Mesendoderm (in vitro differentiated cells): ENCODE measurements around the gene CCDC141.

Experiments used
- DNase-seq: peaks from one replicate; pipeline ENCODE4 v3.0.0; 2013
- H2AK5ac ChIP-seq: 2 replicates; pipeline ENCODE4 v1.6.1; 2013; ENCODE audit warnings: low read length, inconsistent platforms
- H2BK120ac ChIP-seq: 2 replicates; pipeline ENCODE4 v1.6.1; 2013; ENCODE audit warnings: low read depth, mild to moderate bottlenecking, low read length, moderate library complexity, mixed read lengths
- H2BK15ac ChIP-seq: replicated peaks from 2 replicates; pipeline ENCODE4 v1.6.1; 2013; ENCODE audit warnings: low read depth, mild to moderate bottlenecking, moderate library complexity
- H2BK5ac ChIP-seq: 2 replicates; pipeline ENCODE4 v1.6.1; 2013; ENCODE audit warnings: low read length, inconsistent platforms
- H3K18ac ChIP-seq: 2 replicates; pipeline ENCODE4 v1.6.1; 2013; ENCODE audit warnings: mild to moderate bottlenecking, low read length, mixed read lengths
- H3K23ac ChIP-seq: one replicate; pipeline ENCODE4 v1.6.1; 2013; ENCODE audit warnings: low read length
- H3K27ac ChIP-seq: 2 replicates; pipeline ENCODE4 v1.5.1; 2013; ENCODE audit warnings: low read depth, mild to moderate bottlenecking, inconsistent platforms, low read length, moderate library complexity
- H3K27me3 ChIP-seq: 2 replicates; pipeline ENCODE4 v1.6.1; 2013; ENCODE audit warnings: low read length, control low read depth, mild to moderate bottlenecking, inconsistent platforms; ENCODE audit not compliant: insufficient read depth, poor library complexity
- H3K36me3 ChIP-seq: 2 replicates; pipeline ENCODE4 v1.6.1; 2013; ENCODE audit warnings: low read length, inconsistent platforms; ENCODE audit not compliant: control insufficient read depth, insufficient read depth
- H3K4ac ChIP-seq: one replicate; pipeline ENCODE4 v1.6.1; 2013; ENCODE audit warnings: low read depth, mild to moderate bottlenecking, low read length, moderate library complexity
- H3K4me1 ChIP-seq: 2 replicates; pipeline ENCODE4 v1.6.1; 2013; ENCODE audit warnings: low read depth, low read length, inconsistent platforms; ENCODE audit not compliant: control insufficient read depth
- H3K4me2 ChIP-seq: 2 replicates; pipeline ENCODE4 v1.6.1; 2013; ENCODE audit warnings: low read length
- H3K4me3 ChIP-seq: 2 replicates; pipeline ENCODE4 v1.5.1; 2013; ENCODE audit warnings: mild to moderate bottlenecking, low read length
- H3K56ac ChIP-seq: one replicate; pipeline ENCODE4 v1.6.1; 2013; ENCODE audit warnings: low read length
- H3K79me1 ChIP-seq: 2 replicates; pipeline ENCODE4 v1.6.1; 2013; ENCODE audit warnings: low read length, inconsistent platforms
- H3K79me2 ChIP-seq: 2 replicates; pipeline ENCODE4 v1.6.1; 2013; ENCODE audit warnings: mild to moderate bottlenecking, low read length; ENCODE audit not compliant: control insufficient read depth, insufficient read depth
- H3K9ac ChIP-seq: 2 replicates; pipeline ENCODE4 v1.6.1; 2013; ENCODE audit warnings: low read length, inconsistent platforms
- H4K5ac ChIP-seq: one replicate; pipeline ENCODE4 v1.6.1; 2013; ENCODE audit warnings: low read length
- H4K8ac ChIP-seq: one replicate; pipeline ENCODE4 v1.6.1; 2013; ENCODE audit warnings: low read depth, mild to moderate bottlenecking, control low read depth, low read length, moderate library complexity
- WGBS: extraction: QIAGEN DNeasy Blood & Tissue Kit; methylation state at CpG from one replicate; pipeline ENCODE4 v1.1.7; 2013; ENCODE audit warnings: low lambda C conversion rate, missing lambda C conversion rate; ENCODE audit not compliant: insufficient coverage; ENCODE audit errors: extremely low coverage; 5-methylcytosine and 5-hydroxymethylcytosine counted together

The CCDC141 gene

GRCh38 chr2:178827739-178828485, 222.0 kb downstream of the CCDC141 start:
- H3K27me3 ChIP-seq: no peaks in the 10 kb centered on the region
- H2BK120ac ChIP-seq: peak overlapping the region; percentile 36
- H3K4me3 ChIP-seq: no peak overlapping the region
- no peak overlapping the region for H3K18ac ChIP-seq
- no peaks in the 10 kb centered on the region for H3K36me3 ChIP-seq
- no peak overlapping the region for H3K23ac ChIP-seq
- H2BK15ac ChIP-seq: peak overlapping the region; percentile 4
- WGBS: no CpG with 5 or more reads among the region's 9 CpGs
- no peak for DNase-seq
- H3K27ac ChIP-seq: no peak overlapping the region
- no peak overlapping the region for H2AK5ac ChIP-seq
- no peak overlapping the region for H2BK5ac ChIP-seq
- no peak overlapping the region for H4K8ac ChIP-seq
- H3K4me1 ChIP-seq: peaks cover 3% of the 10 kb centered on the region
- no peaks in the 10 kb centered on the region for H3K79me2 ChIP-seq
- H3K79me1 ChIP-seq: no peaks in the 10 kb centered on the region
- peak overlapping the region; percentile 3 for H3K4ac ChIP-seq
- H3K4me2 ChIP-seq: no peak overlapping the region
- no peak overlapping the region for H3K9ac ChIP-seq
- peak overlapping the region; percentile 25 for H3K56ac ChIP-seq
- H4K5ac ChIP-seq: no peak overlapping the region

- H3K79me2 ChIP-seq: no peaks in the 10 kb centered on the region
- no peak overlapping the region for H3K56ac ChIP-seq
- H3K18ac ChIP-seq: no peak overlapping the region
- H3K9ac ChIP-seq: no peak overlapping the region
- no peak overlapping the region for H3K4ac ChIP-seq
- WGBS: no CpG with 5 or more reads among the region's 1 CpG
- peaks cover 3% of the 10 kb centered on the region for H3K4me1 ChIP-seq
- no peak overlapping the region for H2AK5ac ChIP-seq
- H3K36me3 ChIP-seq: no peaks in the 10 kb centered on the region
- no peak overlapping the region for H4K5ac ChIP-seq
- no peak overlapping the region for H3K4me3 ChIP-seq
- H3K23ac ChIP-seq: no peak overlapping the region
- no peak overlapping the region for H3K27ac ChIP-seq
- no peaks in the 10 kb centered on the region for H3K27me3 ChIP-seq
- no peak overlapping the region for H2BK15ac ChIP-seq
- H4K8ac ChIP-seq: no peak overlapping the region
- DNase-seq: no peak
- no peaks in the 10 kb centered on the region for H3K79me1 ChIP-seq
- no peak overlapping the region for H2BK5ac ChIP-seq
- H2BK120ac ChIP-seq: no peak overlapping the region
- no peak overlapping the region for H3K4me2 ChIP-seq
Observed at GRCh38 chr2:178827111-178827510, 222.8 kb downstream of the CCDC141 start.

GRCh38 chr2:178825183-178825582, 224.8 kb downstream of the CCDC141 start:
- Histone ChIP-seq H4K5ac (no peak overlapping the region), H3K4me3 (no peak overlapping the region), H3K36me3 (no peaks in the 10 kb centered on the region), H4K8ac (no peak overlapping the region), H3K4me1 (peaks cover 3% of the 10 kb centered on the region), H3K4me2 (no peak overlapping the region), H2BK120ac (no peak overlapping the region), H3K56ac (no peak overlapping the region), H3K9ac (no peak overlapping the region), H3K18ac (no peak overlapping the region), H3K4ac (no peak overlapping the region), H3K79me2 (no peaks in the 10 kb centered on the region), H3K27me3 (no peaks in the 10 kb centered on the region), H2BK15ac (no peak overlapping the region), H3K27ac (no peak overlapping the region), H3K79me1 (no peaks in the 10 kb centered on the region), H2BK5ac (no peak overlapping the region), H2AK5ac (no peak overlapping the region), H3K23ac (no peak overlapping the region)
- DNase-seq: no peak
- WGBS: no CpG with 5 or more reads among the region's 1 CpG

- peaks cover 1% of the 10 kb centered on the region for H3K4me1 ChIP-seq
- no peak overlapping the region for H3K4ac ChIP-seq
- H2BK120ac ChIP-seq: no peak overlapping the region
- H2BK15ac ChIP-seq: no peak overlapping the region
- H3K27ac ChIP-seq: no peak overlapping the region
- no peak overlapping the region for H3K4me2 ChIP-seq
- no peaks in the 10 kb centered on the region for H3K36me3 ChIP-seq
- no peaks in the 10 kb centered on the region for H3K27me3 ChIP-seq
- H4K5ac ChIP-seq: no peak overlapping the region
- H3K9ac ChIP-seq: no peak overlapping the region
- DNase-seq: no peak
- no peak overlapping the region for H3K56ac ChIP-seq
- no peak overlapping the region for H3K23ac ChIP-seq
- H4K8ac ChIP-seq: no peak overlapping the region
- no peaks in the 10 kb centered on the region for H3K79me1 ChIP-seq
- H3K79me2 ChIP-seq: no peaks in the 10 kb centered on the region
- H3K18ac ChIP-seq: no peak overlapping the region
- no peak overlapping the region for H2BK5ac ChIP-seq
- no CpG with 5 or more reads among the region's 7 CpGs for WGBS
- no peak overlapping the region for H3K4me3 ChIP-seq
- no peak overlapping the region for H2AK5ac ChIP-seq
Observed at GRCh38 chr2:178824181-178824580, 225.8 kb downstream of the CCDC141 start.

DNA sequence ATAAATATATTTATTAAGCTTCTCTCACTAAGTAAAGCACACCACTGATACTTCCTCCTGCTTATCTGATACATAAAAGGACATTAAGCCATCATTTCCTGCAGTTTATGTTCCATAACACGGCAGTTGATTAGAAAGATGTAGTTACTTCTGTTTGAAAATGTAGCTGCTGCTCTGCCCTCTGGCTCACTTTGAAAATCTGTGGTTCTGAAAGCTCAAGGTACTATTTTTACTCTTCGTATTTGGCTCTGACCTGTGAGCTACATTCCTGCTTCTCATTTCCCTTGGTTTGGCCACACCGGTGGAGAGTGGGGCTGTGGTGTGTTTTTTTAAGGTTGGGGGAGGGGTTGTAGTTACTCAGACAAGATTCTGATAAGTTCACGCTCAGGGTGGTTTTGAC, 229.9 kb downstream of the CCDC141 start:
- WGBS: no CpG with 5 or more reads among the region's 4 CpGs
- H3K4me1 ChIP-seq: no peaks in the 10 kb centered on the region
- H3K4me3 ChIP-seq: no peak overlapping the region
- no peak overlapping the region for H2AK5ac ChIP-seq
- no peaks in the 10 kb centered on the region for H3K79me2 ChIP-seq
- H2BK5ac ChIP-seq: no peak overlapping the region
- H2BK15ac ChIP-seq: no peak overlapping the region
- H3K9ac ChIP-seq: no peak overlapping the region
- H2BK120ac ChIP-seq: no peak overlapping the region
- no peaks in the 10 kb centered on the region for H3K36me3 ChIP-seq
- H4K5ac ChIP-seq: no peak overlapping the region
- DNase-seq: no peak
- H3K4me2 ChIP-seq: no peak overlapping the region
- no peaks in the 10 kb centered on the region for H3K79me1 ChIP-seq
- H3K27me3 ChIP-seq: no peaks in the 10 kb centered on the region
- no peak overlapping the region for H3K23ac ChIP-seq
- no peak overlapping the region for H3K18ac ChIP-seq
- H4K8ac ChIP-seq: no peak overlapping the region
- no peak overlapping the region for H3K56ac ChIP-seq
- H3K4ac ChIP-seq: no peak overlapping the region
- H3K27ac ChIP-seq: no peak overlapping the region
